Hepatocyte (in vitro differentiated cells): ENCODE measurements around the gene ANKRD44.

Source experiments
- EZH2phosphoT487 ChIP-seq: fragments of 200-600 bp; sonication (generic); IDR thresholded peaks from one replicate; pipeline ENCODE4 v1.6.1; 2018; ENCODE audit warnings: antibody characterized with exemption, mild to moderate bottlenecking, low read depth, moderate library complexity; ENCODE audit not compliant: unreplicated experiment, severe bottlenecking
- TF ChIP-seq, protein P1 (sequence below): fragments of 200-600 bp; sonication (generic); IDR thresholded peaks from 2 replicates; pipeline ENCODE4 v1.5.1; 2016; ENCODE audit warnings: antibody characterized with exemption, mild to moderate bottlenecking; ENCODE audit not compliant: poor library complexity

DNA sequence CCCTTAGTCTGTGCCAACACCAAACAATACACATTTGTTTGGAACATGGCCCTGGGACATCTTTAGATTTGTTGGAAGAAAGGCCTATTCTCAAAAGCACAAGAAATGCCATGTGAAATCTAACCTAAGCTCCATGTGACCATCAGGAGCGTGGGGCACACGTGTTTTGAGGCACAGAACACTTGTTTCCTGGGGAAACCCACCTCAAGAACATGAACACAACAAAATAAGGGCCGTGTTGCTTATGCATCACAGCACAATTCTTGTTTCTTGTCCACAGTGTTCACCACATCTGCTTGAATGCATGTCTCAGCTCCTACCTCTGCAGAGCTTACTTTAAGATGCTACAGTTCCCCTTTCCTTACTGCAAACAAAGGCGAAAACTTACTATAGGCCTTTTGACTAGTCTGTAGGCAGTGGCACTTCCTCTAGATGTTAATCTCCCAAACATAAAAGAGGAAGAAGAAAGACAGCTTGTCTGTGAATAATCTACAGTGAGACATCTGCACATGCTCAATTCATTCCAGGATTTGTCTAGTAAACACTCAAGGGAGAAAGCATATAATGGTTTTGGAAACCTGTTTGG lies 165.0 kb downstream of the ANKRD44 start:
- no peak for TF ChIP-seq EZH2phosphoT487
- TF ChIP-seq, protein P1, sequence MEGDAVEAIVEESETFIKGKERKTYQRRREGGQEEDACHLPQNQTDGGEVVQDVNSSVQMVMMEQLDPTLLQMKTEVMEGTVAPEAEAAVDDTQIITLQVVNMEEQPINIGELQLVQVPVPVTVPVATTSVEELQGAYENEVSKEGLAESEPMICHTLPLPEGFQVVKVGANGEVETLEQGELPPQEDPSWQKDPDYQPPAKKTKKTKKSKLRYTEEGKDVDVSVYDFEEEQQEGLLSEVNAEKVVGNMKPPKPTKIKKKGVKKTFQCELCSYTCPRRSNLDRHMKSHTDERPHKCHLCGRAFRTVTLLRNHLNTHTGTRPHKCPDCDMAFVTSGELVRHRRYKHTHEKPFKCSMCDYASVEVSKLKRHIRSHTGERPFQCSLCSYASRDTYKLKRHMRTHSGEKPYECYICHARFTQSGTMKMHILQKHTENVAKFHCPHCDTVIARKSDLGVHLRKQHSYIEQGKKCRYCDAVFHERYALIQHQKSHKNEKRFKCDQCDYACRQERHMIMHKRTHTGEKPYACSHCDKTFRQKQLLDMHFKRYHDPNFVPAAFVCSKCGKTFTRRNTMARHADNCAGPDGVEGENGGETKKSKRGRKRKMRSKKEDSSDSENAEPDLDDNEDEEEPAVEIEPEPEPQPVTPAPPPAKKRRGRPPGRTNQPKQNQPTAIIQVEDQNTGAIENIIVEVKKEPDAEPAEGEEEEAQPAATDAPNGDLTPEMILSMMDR: no peak
